Measurements from ENCODE around the gene GBA3.

DNA sequence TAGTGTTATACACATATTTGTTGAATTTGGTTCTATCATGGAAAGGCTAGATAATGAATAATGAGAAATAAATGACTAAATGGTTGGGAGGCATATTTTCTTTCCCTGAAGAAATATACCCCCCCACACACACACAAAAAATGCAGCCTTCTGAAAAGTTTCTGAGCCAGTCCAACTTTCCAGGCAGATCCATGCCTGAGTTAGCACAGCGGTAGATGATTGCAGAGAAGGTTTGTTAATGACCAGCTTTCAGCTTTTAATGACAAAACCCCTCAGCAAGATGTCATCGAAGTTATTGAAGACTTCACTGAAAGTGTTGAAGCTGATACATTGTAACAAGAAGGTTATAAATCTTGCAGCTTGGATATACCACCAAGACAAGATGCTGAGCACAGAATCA is 61.4 kb downstream of the GBA3 start:
- TF ChIP-seq CTCF (IDR thresholded peaks at IDR 0.05; ENCODE audit: control extremely low read depth in 1 of 3, insufficient read depth in 1 of 3, low read depth in 1 of 3, low read length in 3 of 3) (no peak), POLR2AphosphoS5 (IDR thresholded peaks at IDR 0.05; ENCODE audit: low read depth, low read length) (no peak), SP1 (IDR thresholded peaks at IDR 0.05; ENCODE audit: low read depth, low read length) (no peak), GTF2F1 (IDR thresholded peaks at IDR 0.05; ENCODE audit: borderline replicate concordance, low read depth, low read length) (no peak)
